Esophagus muscularis mucosa (tissue), 4 donors: ENCODE data around the gene COL5A1.

Experiments
- CTCF ChIP-seq, 3 experiments: fragments of 200-600 bp in 2 of 3; fragments of 450-650 bp in 1 of 3; sonication (generic) in 2 of 3; IDR thresholded peaks; one replicate each; pipeline ENCODE4 v1.5.1; 2017 to 2019; ENCODE audit warnings: antibody characterized with exemption in 3 of 3, mild to moderate bottlenecking in 2 of 3, moderate library complexity in 1 of 3
- EP300 ChIP-seq: sonication (generic); formaldehyde crosslinking; IDR thresholded peaks from one replicate; pipeline ENCODE4 v1.6.1; 2017; ENCODE audit warnings: antibody characterized with exemption
- POLR2A ChIP-seq: fragments of 450-650 bp; IDR thresholded peaks from one replicate; pipeline ENCODE4 v1.6.1; 2017; ENCODE audit warnings: antibody characterized with exemption, moderate library complexity, mild to moderate bottlenecking, low read depth
- POLR2AphosphoS5 ChIP-seq, 2 donors: sonication (generic); formaldehyde crosslinking; IDR thresholded peaks; one replicate each; pipeline ENCODE4 v1.6.1; 2017; ENCODE audit warnings: antibody characterized with exemption in 2 of 2

DNA sequence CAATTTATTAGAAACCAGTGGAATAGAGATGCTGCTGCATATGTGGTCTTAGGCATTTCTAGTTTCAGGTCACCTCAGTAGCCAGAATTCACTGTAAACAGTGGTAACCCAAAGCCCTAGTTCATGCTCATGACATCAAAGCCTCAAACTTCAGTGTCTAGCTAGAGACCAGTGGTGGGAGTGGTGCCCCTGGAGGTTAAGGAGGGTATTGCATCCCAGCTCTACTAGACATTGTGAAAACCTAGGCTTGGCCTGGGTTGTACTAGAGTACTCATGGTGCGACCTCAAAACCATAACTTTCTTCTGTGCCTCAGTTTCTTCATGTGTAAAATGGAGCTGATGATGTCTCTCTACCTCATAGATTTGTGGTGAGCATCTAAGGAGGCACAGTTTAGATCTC lies 18.8 kb downstream of the COL5A1 start:
- TF ChIP-seq CTCF (IDR thresholded peaks at IDR 0.05) (peak in 2 of 3 experiments; percentile 25 to 55), EP300 (no peak), POLR2AphosphoS5 (IDR thresholded peaks at IDR 0.05) (no peak), POLR2A (no peak)
